Upper lobe of right lung (tissue), 1 donor: ENCODE results near the gene COPS6. TPM values are rescaled to one million over a fixed set of nuclear protein-coding genes. Genes with fewer than 3 reads are reported as not detected.
"Not testable (repeated sequence)": the region's sequence is repeated elsewhere in the genome, so short reads cannot be mapped to it uniquely, and the experiment has no call there.

ENCODE experiments used
- ATAC-seq: fragments of 200-7000 bp; cut with Tn5 transposase; one replicate; pipeline ENCODE4 v1.9.1; 2020; ENCODE audit warnings: mild to moderate bottlenecking, moderate library complexity
- DNase-seq: peaks from one replicate; pipeline ENCODE4 v3.0.0-alpha.2; 2020
- H3K27ac ChIP-seq: fragments of 200-600 bp; one replicate; pipeline ENCODE4 v1.8.0; 2022
- H3K27me3 ChIP-seq: fragments of 200-600 bp; one replicate; pipeline ENCODE4 v1.8.0; 2022; ENCODE audit warnings: mild to moderate bottlenecking
- H3K36me3 ChIP-seq: fragments of 200-600 bp; one replicate; pipeline ENCODE4 v1.8.0; 2022
- H3K4me1 ChIP-seq: fragments of 200-600 bp; one replicate; pipeline ENCODE4 v1.8.0; 2022
- H3K4me3 ChIP-seq: fragments of 200-600 bp; one replicate; pipeline ENCODE4 v1.8.0; 2022; ENCODE audit warnings: mild to moderate bottlenecking
- H3K9me3 ChIP-seq: fragments of 200-600 bp; one replicate; pipeline ENCODE4 v1.8.0; 2022
- intact Hi-C: fragments of 100-400 bp; cut with DNase I; formaldehyde crosslinking; loops from one replicate; pipeline ENCODE4 v1.11.0; 2022
- total RNA-seq: library from RNA; stranded (reverse); fragmentation: NEBNext Ultra II Directional; extraction: Animal tissue kit (Norgen Biotek cat#: 25700); gene quantifications from one replicate; pipeline ENCODE4 v1.2.1, GENCODE V29; 2021
- TF ChIP-seq, protein P1 (sequence below): fragments of 200-600 bp; IDR thresholded peaks from one replicate; pipeline ENCODE4 v1.8.0; 2022; ENCODE audit warnings: antibody characterized with exemption
- donor health status: DM: no; HTN: yes; CAD: no; lungs with severe emphysema.

COPS6 gene
- total RNA-seq, 1 donor from 2014 or later = 69.5 TPM

DNA sequence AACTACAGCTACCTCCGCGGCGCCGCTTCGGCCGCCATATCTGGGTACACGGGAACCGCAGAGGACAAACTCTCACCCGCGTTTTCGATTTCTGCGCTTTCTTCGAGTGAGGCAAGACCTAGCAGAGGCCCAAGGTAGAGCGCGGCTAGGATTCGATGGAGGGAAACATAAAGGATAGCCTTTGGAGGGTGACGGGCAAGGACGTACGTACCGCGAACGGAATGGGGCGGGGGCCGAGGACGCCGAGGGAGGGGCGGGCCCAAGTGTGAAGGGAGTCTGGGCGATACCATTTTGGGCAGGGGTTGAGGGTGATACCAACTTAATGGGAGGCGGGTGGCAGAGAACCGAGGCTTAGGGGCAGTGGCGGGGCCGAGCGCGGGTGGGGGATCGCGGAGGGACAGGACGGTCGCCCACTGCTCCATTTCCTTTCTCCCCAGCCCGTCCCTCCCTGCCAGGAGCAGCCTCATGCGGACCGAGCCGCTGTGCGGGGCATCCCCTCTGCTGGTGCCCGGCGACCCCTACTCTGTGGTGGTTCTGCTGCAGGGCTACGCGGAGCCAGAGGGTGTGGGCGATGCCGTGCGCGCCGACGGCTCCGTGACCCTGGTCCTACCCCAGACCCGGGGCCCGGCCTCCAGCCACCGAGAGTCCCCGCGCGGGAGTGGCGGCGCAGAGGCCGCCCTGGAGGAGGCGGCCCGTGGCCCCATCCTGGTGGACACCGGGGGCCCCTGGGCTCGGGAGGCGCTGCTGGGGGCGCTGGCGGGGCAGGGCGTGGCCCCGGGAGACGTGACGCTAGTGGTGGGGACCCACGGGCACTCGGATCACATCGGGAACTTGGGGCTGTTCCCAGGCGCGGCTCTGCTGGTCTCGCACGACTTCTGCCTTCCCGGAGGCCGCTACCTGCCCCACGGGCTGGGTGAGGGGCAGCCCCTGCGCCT lies 38.4 kb downstream of the COPS6 start, which contains the start of gene MBLAC1:
Gene MBLAC1, plus strand, starts transcription at position 37 of the 935 bp plus-strand sequence. Its CDS starts 429 bp downstream, at position 466.
- ATAC-seq (peak; percentile 96), DNase-seq (peak; percentile 92)
- Histone ChIP-seq H3K9me3 (no peaks in the 10 kb centered on the region), H3K36me3 (peaks cover 5% of the 10 kb centered on the region), H3K4me3 (peak within 1 kb of the TSS; percentile 88), H3K27ac (peak within 1 kb of the TSS; percentile 95), H3K27me3 (no peaks in the 10 kb centered on the region), H3K4me1 (peaks cover 16% of the 10 kb centered on the region)
- intact Hi-C loops = no loop called here
- TF ChIP-seq, protein P1, sequence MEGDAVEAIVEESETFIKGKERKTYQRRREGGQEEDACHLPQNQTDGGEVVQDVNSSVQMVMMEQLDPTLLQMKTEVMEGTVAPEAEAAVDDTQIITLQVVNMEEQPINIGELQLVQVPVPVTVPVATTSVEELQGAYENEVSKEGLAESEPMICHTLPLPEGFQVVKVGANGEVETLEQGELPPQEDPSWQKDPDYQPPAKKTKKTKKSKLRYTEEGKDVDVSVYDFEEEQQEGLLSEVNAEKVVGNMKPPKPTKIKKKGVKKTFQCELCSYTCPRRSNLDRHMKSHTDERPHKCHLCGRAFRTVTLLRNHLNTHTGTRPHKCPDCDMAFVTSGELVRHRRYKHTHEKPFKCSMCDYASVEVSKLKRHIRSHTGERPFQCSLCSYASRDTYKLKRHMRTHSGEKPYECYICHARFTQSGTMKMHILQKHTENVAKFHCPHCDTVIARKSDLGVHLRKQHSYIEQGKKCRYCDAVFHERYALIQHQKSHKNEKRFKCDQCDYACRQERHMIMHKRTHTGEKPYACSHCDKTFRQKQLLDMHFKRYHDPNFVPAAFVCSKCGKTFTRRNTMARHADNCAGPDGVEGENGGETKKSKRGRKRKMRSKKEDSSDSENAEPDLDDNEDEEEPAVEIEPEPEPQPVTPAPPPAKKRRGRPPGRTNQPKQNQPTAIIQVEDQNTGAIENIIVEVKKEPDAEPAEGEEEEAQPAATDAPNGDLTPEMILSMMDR = no peak

DNA sequence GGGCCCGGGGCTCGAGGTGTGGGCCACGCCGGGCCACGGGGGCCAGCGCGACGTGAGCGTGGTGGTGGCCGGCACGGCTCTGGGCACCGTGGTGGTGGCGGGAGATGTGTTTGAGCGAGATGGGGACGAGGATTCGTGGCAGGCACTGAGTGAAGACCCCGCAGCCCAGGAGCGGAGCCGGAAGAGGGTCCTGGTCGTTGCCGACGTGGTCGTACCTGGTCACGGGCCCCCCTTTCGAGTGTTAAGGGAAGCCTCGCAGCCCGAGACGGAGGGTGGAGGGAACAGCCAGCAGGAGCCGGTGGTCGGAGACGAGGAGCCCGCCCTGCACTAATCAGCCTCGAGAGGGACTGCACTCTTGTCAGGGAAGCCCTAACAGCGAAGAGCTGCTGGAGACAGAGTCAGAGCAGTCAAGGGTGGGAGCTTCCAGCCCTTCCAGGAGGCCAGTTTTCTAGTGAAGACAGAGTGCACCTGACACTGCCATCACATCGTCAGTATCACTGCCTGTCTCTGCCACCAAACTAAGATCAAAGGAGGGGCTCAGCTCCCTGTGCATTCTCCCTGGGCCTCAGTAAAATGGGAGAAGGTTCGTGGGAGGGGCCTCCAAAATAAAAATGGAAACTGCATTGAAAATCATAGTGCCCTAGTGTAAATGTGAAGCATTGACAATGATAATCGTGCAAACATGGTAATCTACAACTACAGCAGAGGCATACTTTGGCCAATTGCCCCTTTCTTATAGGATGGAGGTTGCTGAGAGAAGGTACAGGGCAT lies 39.3 kb downstream of the COPS6 start:
- Histone ChIP-seq H3K9me3 (no peaks in the 10 kb centered on the region), H3K4me3 (peak overlapping the region; percentile 88), H3K4me1 (peaks cover 16% of the 10 kb centered on the region), H3K27me3 (no peaks in the 10 kb centered on the region), H3K27ac (peak overlapping the region; percentile 95), H3K36me3 (no peaks in the 10 kb centered on the region)
- DNase-seq (no peak), ATAC-seq (no peak)
- intact Hi-C loops = no loop called here
- TF ChIP-seq, protein P1 = no peak

DNA sequence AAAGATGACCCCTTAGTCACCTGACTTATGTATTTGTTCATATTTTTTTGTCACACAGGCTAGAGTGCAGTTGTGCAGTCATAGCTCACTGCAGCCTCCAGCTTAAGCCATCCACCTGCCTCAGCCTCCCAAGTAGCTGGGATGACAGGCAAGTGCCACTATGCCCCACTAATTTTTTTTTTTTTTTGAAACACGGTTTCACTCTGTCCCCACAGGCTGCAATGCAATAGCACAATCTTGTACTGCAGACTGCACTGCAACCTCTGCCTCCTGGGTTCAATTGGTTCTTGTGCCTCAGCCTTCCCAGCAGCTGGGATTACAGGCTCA lies 39.8 kb downstream of the COPS6 start:
- DNase-seq = no peak
- Histone ChIP-seq H3K27me3 (no peaks in the 10 kb centered on the region), H3K4me3 (no peak overlapping the region), H3K9me3 (no peaks in the 10 kb centered on the region), H3K4me1 (peaks cover 16% of the 10 kb centered on the region), H3K27ac (no peak overlapping the region), H3K36me3 (no peaks in the 10 kb centered on the region)
- intact Hi-C loops = no loop called here
- no peak for ATAC-seq
- TF ChIP-seq, protein P1 = no peak

DNA sequence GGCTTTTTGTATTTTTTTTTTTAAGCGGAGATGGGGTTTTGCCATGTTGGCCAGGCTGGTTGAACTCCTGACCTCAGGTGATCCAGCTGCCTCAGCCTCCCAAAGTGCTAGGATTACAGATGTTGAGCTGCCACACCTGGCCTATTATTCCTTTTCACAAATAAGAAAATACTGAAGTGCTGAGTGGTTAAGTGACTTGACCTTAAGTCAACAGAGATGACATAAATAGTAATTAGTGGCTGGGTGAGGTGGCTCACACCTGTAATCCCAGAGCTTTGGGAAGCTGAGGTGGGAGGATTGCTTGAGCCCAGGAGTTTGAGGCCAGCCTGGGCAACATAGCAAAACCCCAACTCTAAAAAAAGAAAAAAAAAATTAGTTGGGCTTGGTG lies 41.4 kb downstream of the COPS6 start:
- not testable (repeated sequence) for DNase-seq, H3K36me3 ChIP-seq, H3K27ac ChIP-seq, H3K4me3 ChIP-seq, ATAC-seq, H3K9me3 ChIP-seq, H3K27me3 ChIP-seq
- H3K4me1 ChIP-seq = peaks cover 16% of the 10 kb centered on the region
- intact Hi-C loops = loop anchor here (10.0 kb wide), 1 partner anchor 85 kb away; the partner anchor contains the start of gene PVRIG

DNA sequence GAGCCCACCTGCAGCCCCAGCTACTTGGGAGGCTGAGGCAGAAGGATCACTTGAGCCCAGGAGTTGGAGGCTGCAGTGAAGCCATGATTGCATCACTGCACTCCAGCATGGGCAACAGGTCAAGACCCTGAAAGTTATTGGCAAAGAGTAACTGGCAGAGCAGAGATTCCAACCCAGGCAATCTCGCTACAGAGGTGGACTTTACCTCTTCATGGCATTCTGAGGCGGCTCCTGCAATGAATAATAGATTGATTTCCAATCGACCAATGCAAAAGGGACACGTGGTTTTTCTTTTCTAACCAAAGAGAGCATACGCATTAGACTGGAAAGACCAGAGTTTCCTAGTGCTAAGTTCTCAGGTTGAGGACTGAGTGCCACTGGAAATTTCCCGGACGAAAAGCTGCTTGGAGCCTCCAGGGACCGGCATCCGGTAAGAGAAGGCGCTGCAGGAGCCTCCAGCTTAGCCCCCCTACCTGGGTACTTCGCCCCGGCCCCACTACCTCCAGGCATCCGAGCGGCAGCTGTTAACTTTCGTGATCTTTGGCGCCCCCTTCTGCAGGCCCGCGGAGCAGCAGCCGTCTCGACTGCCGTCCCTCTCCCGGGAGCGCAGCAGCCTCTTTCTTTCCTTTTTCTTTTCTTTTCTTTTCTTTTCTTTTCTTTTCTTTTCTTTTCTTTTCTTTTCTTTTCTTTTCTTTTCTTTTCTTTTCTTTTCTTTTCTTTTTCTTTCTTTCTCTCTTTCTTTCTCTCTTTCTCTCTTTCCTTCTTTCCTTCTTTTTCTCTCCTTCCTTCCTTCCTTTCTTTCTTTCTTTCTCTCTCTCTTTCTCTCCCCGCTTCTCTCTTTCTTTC lies 42.1 kb downstream of the COPS6 start:
- peak; percentile 88 for DNase-seq
- H3K9me3 ChIP-seq = no peaks in the 10 kb centered on the region
- H3K27ac ChIP-seq = no peak overlapping the region
- intact Hi-C loops = loop anchor here (10.0 kb wide), 1 partner anchor 84 kb away; the partner anchor contains the start of gene PVRIG
- ATAC-seq = peak; percentile 45
- no peak overlapping the region for H3K4me3 ChIP-seq
- TF ChIP-seq, protein P1 = peak; percentile 87
- peaks cover 12% of the 10 kb centered on the region for H3K4me1 ChIP-seq
- H3K27me3 ChIP-seq = no peaks in the 10 kb centered on the region
- H3K36me3 ChIP-seq = no peaks in the 10 kb centered on the region
